ENCODE measurements around the gene NLRP13. TPM values are rescaled to one million over a fixed set of nuclear protein-coding genes. Genes with fewer than 3 reads are reported as not detected.

Gene NLRP13
- polyA plus RNA-seq, 4 donors: not detected

- DNase-seq (ENCODE audit: low read depth in 4 of 4, low spot score in 3 of 4): no peak
These were observed 29.9 kb downstream of the NLRP13 start for GRCh38 chr19:55902080-55902751.

DNA sequence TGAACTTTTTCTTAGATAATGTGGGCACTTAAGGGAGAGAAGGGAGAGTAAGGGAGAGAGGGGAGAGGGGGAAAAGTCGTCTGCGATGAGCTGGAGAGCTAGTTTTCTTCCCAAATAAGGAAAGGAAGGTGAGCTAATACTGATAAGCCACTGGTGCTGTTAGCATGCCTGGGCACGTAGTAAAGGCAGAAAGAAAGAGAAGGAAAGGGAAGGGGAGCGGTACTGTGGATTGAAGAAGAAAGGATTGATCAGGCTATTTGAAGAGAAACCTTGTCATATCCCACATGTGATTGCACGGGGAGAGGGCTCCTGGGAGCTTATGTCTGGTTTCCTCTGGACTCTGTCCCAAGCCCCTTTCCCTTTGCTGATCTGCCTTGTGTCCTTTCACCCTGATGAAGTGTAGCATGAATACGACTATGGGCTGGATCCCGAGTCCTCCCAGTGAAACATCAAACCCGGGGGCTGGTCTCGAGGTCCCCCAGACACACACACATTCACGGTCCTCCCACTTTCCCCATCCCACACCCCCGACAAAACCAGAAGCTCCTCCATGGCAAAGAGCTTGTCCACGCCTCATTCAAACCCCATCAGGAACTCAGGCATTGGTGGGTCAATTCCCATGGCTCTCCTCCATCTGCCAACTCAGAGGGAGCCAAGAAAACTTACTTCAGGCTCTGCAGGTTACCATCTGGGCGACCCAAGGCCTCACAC is 30.6 kb downstream of the NLRP13 start:
- DNase-seq (ENCODE audit: low read depth in 4 of 4, low spot score in 3 of 4): no peak

DNA sequence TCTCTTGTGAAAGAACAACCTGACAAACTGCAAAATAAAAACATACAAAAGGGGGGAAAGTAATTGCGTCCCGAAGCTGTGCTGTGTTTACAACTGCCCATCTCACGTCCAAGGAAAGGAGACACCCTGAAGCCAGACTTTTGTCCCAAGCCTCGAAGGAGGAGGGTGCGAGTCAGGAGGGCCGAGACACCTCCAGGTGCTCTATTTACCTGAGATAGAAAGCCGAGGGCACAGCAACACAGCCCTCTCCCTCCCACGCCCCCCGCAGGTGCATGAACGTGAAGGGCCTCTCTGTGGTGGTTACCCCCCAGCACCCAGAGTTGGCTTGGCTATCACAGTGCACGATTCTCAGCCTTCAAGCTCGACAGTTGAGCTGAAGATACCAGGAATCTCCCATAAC is 33.2 kb downstream of the NLRP13 start:
- DNase-seq (ENCODE audit: low read depth in 4 of 4, low spot score in 3 of 4): no peak

GRCh38 chr19:55882626-55883025 is 49.5 kb downstream of the NLRP13 start:
- no peak for DNase-seq (ENCODE audit: low read depth in 4 of 4, low spot score in 3 of 4)

DNA sequence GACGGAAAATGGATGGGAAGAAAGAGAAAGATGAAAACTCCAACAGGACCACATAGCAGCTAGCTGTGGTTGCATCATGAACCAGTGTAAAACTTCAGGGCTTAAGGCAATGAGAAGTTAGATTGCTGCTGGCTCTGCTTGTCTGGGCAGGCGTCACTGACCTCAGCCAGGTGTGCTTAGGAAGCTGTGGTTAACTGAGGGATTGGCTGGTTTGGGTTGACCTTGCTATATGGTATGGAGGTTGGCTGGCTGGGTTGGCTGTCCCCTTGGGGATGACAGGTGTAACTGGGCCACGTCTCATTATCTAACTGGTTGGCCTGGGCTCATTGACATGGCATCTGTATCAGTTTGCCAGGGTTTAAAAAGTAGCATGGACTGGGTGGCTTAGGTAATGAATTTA is 54.9 kb downstream of the NLRP13 start:
- DNase-seq (ENCODE audit: low read depth in 4 of 4, low spot score in 3 of 4): no peak

DNA sequence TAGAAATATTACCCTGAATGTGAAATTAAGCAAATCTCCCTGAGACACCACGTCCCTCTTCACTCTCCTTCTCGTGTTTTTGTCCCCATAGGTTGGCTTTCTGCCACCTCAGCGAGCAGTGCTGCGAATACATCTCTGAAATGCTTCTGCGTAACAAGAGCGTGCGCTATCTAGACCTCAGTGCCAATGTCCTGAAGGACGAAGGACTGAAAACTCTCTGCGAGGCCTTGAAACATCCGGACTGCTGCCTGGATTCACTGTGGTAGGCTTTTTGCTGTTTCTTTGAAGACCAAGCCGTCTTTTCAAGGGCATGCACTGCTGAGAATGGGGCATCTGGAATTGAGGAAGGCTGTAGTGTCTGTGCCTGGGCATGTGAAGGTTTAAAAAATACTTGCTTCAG is 61.4 kb downstream of the NLRP13 start:
- no peak for DNase-seq (ENCODE audit: low read depth in 4 of 4, low spot score in 3 of 4)

GRCh38 chr19:55867101-55867500 is 65.0 kb downstream of the NLRP13 start:
- DNase-seq (ENCODE audit: low read depth in 4 of 4, low spot score in 3 of 4): no peak

DNA sequence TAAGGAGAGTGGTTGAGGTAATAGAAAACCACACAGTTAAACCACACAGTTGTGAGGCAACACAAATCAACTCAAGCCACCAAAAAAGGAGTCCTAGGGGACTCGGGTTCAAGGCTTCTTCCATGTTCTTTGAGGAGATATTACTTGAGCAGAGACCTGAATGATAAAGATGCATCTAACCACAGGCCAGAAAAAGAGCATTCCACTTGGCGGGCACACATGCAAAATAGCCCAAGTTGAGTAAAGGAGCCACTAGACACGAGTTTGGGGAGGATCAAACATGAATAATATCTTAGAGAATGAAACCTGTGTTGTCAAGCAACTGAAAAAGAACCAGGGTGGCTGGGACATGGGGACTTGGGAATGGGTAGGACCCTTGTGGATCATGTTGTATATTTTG is 65.6 kb downstream of the NLRP13 start:
- DNase-seq (ENCODE audit: low read depth in 4 of 4, low spot score in 3 of 4): no peak

- no peak for DNase-seq (ENCODE audit: low read depth in 4 of 4, low spot score in 3 of 4)
These were observed 73.2 kb downstream of the NLRP13 start for GRCh38 chr19:55858969-55859368.

GRCh38 chr19:55858401-55858800 is 73.7 kb downstream of the NLRP13 start:
- no peak for DNase-seq (ENCODE audit: low read depth in 4 of 4, low spot score in 3 of 4)

GRCh38 chr19:55857974-55858373 is 74.2 kb downstream of the NLRP13 start:
- DNase-seq (ENCODE audit: low read depth in 4 of 4, low spot score in 3 of 4): no peak

DNA sequence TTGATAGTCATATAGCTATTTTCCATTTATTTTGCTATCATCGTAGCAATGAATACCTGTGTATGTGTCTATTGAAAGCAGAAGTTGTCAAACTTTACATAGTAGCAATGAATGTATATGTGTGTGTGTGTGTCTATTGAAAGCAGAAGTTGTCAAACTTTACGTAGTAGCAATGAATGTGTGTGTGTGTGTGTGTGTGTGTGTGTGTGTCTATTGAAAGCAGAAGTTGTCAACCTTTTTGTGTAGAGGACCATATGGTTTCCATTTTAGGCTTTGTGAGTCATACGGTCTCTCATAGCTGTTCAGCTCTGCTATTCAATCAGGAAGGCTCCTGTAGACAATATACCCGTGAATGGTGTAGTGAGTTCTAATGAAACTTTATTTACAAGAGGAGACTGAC is 75.0 kb downstream of the NLRP13 start:
- no peak for DNase-seq (ENCODE audit: low read depth in 4 of 4, low spot score in 3 of 4)

GRCh38 chr19:55855160-55855559 is 77.0 kb downstream of the NLRP13 start:
- DNase-seq (ENCODE audit: low read depth in 4 of 4, low spot score in 3 of 4): no peak

Other genes starting within 250 kb of the NLRP13 start
- gene NLRP9, start 193.9 kb downstream of the NLRP13 start, polyA plus RNA-seq (ENCODE audit: insufficient read length in 4 of 4): under 1 TPM in 1 of 4 donors, not detected in 3; 0.05 TPM
- gene RFPL4A, start 173.2 kb downstream of the NLRP13 start, polyA plus RNA-seq (ENCODE audit: insufficient read length in 4 of 4): under 1 TPM in 1 of 4 donors, not detected in 3; 0.10 TPM
- under 1 TPM in 1 of 4 donors, not detected in 3; 0.30 TPM for gene RFPL4AL1, start 163.2 kb downstream of the NLRP13 start, polyA plus RNA-seq (ENCODE audit: insufficient read length in 4 of 4)
- under 1 TPM; 0.07 to 0.22 (median 0.16) TPM for gene NLRP11, start 100.3 kb downstream of the NLRP13 start, polyA plus RNA-seq (ENCODE audit: insufficient read length in 4 of 4)
- not detected for gene NLRP4, start 95.8 kb downstream of the NLRP13 start, polyA plus RNA-seq (ENCODE audit: insufficient read length in 4 of 4)
- gene NLRP8, start 15.5 kb upstream of the NLRP13 start, polyA plus RNA-seq (ENCODE audit: insufficient read length in 4 of 4): under 1 TPM in 1 of 4 donors, not detected in 3; 0.03 TPM
- gene NLRP5, start 54.4 kb upstream of the NLRP13 start, polyA plus RNA-seq (ENCODE audit: insufficient read length in 4 of 4): under 1 TPM in 1 of 4 donors, not detected in 3; 0.06 TPM
- gene ZNF787, start 189.0 kb upstream of the NLRP13 start, polyA plus RNA-seq (ENCODE audit: insufficient read length in 4 of 4): 10 to 100 TPM; 14.0 to 26.2 (median 15.3) TPM
- 10 to 100 TPM; 24.9 to 41.0 (median 27.5) TPM for gene ZNF444, start 209.0 kb upstream of the NLRP13 start, polyA plus RNA-seq (ENCODE audit: insufficient read length in 4 of 4)
- gene GALP, start 243.7 kb upstream of the NLRP13 start, polyA plus RNA-seq (ENCODE audit: insufficient read length in 4 of 4): under 1 TPM in 1 of 4 donors, not detected in 3; 0.43 TPM

All from right renal pelvis (tissue), 4 donors.